GM21381 (cell line): ENCODE measurements around the gene MMAB.

Experiments
- ATAC-seq: cut with Tn5 transposase; IDR thresholded peaks from one replicate; pipeline ENCODE4 v1.9.1; 2021; ENCODE audit warnings: mild to moderate bottlenecking, moderate library complexity; ENCODE audit not compliant: unreplicated experiment

The MMAB gene

DNA sequence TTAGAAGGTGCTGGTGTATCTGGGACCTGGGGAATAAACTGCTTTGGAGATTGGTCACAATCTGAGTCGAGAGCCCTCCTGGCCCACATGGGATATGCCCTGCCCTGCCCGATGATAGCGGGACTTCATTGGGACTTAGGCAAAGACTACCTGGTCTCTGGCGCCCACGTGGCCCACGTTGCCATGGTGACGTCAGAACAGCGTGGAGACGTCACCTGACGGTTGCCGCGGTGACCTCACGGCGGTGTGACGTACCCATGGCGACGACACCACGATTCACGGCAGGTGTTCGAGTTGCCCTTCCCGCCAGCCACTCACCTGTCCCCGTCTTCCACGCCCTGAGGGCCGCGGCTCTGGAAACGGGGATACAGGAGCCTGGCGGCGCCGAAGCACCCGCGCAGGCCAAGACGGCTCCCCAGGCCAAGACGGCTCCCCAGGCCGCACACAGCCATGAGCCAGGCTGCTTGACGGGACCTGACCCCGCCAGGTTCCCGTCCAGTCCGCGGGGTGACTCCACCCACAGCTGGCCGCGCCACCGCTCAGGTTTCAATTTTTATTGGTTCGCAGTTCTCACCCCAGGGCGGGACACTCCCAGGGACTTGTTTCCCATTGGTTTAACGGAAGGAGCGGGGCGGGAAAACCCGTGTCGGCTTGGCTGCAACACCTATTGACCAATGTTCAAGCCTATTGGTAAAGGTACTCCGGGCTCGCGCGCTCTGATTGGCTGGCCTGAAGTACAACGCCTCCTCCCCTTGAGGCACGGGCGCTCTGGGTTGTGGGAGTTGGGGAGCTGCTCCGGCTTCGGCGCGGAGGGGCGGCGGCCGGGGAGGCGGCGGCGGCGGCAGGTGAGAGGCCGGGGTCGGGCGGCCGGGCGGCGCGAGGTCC, at the start of gene MMAB, which contains the start of gene MVK:
Gene MMAB (minus strand): TSS at position 476 of the 885 bp plus-strand sequence. CDS start 24 bp downstream, at position 452.
Gene MVK (plus strand): TSS at position 766 of the 885 bp plus-strand sequence. CDS start 1,029 bp downstream, outside the sequence.
- ATAC-seq: peak; percentile 95

DNA sequence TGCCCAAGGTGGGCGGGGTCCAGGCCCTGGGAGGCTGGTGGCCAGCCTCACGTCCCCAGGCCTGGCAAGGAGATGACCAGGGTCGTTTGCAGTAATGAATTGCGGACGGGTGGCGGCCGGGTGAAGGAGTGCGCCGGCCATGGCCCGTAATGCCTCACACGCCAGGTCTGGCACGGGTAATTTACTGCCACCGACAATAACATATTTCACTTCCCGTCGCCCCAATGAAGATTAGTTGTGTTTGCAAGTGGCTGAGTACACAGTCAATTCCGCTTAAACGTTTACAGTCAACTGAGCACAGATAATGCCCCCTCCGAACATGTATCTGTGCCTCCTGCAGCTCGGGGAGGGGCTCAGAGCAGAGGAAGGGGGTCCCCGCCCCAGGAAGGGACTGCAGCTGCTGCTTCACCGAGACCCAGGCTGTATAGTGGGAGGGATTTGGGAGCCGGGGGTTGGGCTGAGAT, 48.6 kb upstream of the MMAB start:
- ATAC-seq: no peak

DNA sequence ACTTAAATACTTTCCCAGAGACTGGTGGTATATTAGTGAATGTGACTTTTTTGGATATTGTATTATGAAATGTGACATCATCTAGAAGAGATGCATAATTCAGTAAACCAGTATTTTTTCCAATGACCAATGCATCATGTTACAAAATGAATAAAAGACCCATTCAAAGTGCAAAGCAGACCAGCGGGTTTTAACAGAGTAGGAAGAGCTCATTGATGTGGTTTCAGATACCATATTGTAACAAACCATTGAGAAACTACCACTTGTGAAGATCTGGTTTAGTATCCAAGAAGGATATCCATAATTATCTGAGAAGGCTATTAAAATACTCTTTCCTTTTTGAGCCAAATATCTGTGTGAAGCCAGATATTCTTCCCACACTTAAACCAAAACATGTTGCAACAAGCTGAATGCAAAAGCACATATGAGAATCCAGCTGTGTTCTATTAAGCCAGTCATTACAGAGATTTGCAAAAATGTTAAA, 47.9 kb upstream of the MMAB start:
- ATAC-seq: no peak

DNA sequence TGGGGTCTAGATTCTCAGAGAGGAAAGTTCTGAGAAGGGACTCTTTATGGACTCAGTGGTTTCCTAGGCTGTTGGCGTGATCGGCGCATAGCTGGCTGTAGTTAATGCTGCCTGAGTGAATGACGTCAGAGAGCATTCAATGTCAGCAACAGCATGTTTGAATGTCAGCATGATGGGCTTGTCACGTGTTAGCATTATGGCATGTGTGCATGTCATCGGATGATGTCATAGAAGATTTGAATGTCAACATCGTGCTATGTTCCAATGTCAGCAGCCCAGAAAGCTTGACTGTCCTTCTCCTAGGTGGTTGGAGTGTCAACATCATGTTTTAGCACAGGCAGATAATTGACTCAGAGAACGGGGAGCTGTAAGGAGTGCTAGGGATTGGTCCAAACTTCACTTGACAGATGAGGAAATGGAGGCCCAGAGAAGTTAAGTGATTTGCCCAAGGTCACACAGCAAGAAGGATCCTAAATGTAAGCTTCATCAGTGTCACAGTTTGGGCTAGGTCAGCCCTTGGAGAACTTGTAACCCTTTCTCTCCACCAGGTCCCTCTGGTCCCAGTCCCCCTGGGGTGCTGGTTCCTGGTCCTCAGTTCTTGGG, 45.8 kb upstream of the MMAB start:
- no peak for ATAC-seq

DNA sequence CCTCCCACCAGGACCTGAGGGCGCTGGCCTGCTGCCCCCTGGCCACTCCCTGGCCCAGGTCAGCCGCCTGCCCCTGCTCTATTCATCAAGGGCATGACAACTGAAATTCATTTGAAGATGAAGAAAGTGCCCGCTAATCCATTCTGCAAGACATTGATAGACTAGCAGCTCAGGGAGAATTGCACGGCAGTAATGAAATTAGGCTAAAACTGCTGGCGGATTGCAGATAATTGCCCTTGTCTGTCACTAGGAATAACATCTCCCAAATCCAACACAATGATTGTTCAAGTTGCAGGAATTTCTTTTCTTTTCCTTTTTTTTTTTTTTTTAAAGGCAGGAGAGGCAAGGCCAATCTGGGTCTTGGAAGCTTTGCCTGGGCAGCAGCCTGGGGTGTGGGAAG, 44.8 kb upstream of the MMAB start:
- ATAC-seq: no peak

DNA sequence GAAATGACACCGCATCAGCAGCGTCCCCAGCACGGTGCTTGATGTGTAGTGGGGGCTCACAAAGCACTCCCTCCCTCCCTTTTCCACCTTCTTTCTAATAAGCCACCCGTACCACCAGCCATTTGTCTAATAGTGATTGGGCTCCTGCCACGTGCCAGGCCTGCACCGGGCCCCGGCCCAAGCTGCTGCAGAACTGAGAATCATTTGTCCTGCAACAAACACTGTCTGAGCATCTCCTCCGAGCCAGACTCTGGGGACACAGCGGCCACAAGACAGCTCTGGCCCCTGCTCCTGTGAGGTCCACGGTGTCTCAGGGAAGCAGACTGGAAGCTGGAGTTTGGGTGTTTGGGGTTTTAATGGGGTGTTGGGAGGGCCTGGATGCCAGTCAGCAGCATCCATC, 44.2 kb upstream of the MMAB start:
- ATAC-seq: no peak

DNA sequence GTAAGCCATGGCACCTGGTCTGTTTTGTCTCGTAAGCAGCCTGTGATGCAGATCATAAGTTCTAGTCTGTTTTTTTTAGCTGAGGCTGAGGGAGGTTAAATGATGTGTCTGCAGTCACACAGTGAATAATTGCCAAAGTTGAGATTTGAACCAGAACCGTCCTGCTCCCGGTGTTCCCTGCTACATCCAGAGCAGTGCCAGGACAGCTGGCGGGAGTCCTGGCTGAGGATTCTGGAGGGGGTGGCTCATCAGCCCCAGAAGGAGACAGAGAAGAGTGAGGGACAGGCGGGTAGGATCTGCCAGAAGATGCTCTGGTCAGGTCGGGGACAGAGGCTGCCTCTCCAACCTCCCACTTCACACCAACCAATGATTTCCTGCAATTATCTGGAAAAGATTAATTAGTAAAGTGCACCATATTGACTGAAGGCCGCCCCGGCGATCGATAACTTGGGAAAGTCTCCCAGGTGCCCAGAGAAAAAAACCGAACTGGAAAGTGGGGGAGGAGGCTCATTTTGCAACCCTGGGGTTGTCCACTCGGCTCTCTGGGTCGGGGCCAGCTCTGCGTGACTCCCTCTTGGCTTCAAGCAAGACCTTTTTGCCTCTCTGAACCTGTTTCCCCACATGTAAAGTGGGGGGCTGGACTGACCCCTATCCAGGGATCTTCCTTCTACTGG, 42.4 kb upstream of the MMAB start:
- no peak for ATAC-seq

DNA sequence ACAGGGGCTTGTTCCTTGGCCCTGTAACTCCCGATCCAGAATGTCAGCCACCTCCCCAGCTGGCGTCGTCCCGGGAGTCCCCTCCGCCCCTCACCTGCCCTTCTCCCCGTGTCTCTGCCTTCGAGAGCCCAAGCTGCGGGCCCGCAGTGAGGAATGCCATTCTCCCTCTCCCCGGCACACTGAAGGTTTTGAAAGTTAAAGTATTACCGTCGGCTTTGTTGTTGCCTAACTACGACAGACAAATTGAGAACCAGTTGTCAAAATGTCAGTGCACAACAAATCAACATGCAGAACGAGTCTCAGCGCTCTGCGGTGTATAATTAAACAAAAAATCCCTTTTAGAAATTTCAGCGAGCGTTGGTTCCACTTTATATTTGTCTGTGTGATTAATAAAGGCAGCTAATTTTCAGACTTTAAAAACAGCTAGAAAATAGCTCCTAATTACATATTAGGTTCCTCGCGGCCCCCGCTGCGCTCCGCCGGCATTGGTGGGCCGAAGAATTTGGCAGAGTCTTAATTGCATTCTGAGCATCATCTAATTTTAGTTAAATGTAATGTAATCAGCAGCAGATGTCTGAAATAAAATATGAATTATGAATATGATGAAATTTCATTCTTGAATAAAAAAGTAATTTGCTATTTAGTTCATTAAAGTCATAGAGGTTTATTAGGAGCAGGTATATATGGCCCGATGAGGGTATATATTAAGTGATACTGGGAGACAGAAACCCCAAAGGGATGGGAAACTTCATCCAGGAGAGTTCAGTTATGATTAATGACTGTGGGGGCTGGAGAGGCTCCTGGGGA, 40.5 kb upstream of the MMAB start:
- no peak for ATAC-seq

DNA sequence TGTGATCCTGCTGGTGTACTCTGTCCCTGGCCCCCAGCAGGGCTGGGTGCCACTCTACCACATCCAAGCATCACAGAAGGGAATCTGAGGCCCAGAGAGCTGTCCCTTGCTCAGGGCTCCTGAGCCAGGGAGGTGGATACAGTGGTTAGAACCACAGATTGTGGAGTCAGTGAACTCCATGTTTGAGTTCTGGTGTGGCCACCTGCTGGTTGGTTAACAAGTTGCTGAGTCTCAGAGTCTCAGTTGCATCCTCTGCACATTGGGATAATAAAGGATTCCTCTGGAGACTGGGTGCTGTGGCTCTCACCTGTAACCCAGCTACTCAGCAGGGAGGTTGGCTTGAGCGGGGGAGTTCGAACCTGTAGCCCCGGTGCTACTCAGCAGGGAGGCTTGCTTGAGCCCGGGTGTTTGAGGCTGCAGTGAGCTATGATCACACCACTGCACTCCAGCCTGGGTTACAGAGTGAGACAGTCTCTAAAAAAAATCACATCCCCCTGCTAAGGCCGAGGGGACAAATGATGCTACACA, 39.7 kb upstream of the MMAB start:
- ATAC-seq: no peak

DNA sequence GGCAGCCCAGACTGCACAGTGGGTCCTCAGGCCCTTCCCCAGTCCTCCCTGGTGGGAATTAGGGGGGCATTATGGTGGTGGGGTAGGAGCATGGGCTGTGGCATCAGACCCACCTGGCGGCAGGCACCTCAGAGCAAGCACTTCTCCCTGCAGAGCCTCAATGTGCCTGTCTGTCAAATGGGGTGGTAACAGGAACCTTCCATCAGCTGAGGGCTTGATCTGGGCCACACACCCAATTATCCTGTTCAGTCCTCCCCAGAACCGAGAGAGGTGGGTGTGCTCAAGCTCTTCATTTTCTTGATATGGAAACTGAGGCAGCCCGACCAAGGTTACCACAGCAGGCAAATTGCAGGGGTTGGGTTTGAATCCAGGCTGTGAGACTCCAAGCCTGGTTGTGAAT, 38.7 kb upstream of the MMAB start:
- ATAC-seq: no peak

DNA sequence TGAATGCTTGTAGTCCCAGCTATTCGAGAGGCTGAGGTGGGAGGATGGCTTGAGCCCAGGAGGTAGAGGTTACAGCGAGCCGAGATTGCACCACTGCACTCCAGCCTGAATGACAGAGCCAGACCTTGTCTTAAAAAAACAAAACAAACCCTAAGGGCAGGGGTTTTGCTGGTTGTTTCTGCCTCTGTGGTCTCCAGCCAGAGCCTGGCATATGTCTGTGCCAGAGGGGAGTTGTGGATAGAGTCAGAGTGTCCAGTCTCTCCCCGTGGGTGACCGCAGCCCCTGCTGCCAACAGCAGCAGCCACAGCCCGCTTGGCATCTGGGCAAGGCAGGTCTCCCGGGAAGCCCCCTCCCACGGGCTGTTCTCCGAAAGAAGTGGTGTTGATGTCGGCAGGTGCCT, 37.9 kb upstream of the MMAB start:
- no peak for ATAC-seq

DNA sequence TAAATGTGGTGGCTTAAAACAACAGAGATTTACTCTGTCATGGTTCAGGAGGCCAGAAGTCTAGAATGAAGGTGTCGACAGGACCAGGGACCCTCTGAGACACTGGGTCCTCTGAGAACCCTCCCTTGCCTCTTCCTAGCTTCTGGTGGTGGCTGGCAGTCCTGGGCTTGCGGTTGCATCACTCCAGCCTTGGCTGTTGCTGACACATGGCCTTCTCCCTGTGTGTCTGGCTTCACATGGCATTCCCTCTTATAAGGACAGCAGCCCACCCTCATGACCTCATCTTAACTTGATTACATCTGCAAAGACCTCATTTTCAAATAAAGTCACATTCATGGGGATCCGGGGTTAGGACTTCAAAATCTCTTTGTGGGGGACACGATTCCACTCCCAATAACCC, 37.2 kb upstream of the MMAB start:
- ATAC-seq: no peak

DNA sequence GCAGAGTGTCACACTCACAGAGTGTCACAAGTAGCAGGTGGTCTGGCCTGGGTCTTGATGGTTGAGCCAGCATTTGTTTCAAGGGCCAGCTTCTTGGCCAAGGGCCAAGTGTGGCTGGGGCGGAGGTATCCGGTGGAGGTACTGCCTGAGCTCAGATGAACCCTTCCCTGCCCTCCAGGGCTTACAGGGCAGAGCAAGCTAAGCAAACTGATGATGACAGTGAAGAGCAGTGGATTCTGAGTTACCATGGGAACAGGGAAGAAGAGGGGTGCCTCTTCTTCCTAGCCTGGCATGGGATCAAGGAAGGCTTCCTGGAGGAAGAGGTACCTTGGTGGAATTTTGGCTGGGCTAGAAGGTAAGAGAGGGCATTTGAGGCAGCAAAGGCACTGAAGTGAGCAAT, 36.0 kb upstream of the MMAB start:
- ATAC-seq: no peak

DNA sequence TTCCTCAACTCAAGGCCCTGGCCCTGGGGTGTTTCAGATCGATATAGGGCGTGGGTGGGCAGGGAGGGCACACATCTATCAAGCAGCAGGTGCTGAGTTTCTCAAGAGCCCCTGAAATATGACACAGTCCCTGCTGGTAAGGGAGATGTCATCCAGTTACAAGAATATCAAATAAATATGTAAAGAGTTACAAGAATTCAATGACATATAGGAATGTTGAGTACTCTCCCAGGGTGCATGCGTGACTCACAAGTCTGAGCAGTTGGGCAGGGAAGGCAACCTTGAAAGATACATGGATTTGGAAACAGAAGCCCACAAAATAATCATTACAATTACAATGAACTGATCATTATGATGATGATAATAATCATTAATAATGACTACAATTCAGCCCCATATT, 35.5 kb upstream of the MMAB start:
- no peak for ATAC-seq

DNA sequence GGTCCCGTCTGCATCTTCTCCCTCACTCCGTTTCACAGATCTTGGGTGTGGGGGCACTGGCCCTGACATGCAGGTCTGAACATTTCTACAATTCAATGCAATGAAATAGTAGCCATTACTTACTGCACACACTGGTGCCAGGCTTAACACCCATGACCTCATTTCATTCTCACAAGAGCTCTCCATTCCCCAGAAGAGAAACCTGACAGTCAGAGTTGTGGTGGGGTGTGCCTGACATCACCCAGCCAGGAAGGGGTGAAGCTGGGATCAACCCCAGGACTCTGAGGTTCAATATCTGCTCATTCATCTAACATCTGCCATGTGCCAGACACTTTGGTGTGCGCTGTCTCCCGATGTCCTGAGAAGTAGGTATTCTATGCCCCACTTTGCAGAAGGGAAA, 35.0 kb upstream of the MMAB start:
- ATAC-seq: no peak

DNA sequence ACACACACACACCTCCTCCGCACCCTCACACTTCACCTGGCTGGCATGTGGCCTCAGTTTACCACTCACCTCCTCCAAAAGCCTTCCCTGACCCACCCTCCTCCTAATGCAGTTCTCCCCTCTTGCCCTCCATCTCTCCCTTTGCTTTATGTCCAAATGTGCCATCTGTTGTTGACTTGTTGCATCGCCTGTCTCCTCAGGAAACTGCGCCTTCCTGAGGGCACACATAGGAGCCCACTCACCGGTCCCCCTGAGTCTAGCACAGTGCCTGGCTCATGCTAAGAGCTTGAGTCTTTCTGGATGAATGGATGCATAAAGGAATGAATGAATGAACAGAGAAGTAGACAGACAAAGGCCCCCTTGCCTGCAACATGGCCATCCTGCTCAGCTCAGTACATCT, 34.3 kb upstream of the MMAB start:
- no peak for ATAC-seq

DNA sequence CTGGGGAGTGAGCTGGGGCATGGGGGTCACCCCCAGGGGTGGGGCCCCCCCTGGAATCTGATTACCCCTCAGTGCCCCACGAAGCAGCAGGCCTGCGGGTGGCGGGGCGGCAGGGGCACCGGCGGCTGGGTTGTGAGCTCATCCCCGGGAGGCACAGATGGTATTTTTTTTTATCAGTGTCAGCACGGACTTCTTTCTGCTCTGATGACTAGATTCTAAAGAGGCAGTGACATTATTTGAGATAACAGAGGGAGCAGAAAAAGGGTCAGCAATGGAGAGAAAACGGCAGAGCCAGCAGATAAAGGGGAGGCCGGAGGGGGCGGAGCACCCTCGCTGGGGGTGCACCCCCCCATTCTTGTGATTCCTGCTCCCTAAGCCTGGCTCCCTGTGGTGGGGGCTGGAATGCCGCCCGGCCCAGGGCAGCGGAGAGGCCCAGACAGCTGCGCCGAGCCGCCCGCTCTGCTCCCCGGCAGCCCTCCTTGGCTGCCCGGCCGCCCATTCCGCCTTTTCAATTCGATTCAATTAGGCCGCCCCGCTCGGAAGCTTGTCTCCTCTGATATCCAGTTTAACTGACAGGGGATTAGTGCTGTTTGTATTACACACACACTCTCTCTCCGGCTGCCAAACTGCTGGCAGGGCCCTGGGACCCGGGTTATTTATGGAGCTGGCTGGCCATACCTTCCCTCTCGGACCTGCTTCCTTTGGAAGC, 33.2 kb upstream of the MMAB start:
- ATAC-seq: no peak

DNA sequence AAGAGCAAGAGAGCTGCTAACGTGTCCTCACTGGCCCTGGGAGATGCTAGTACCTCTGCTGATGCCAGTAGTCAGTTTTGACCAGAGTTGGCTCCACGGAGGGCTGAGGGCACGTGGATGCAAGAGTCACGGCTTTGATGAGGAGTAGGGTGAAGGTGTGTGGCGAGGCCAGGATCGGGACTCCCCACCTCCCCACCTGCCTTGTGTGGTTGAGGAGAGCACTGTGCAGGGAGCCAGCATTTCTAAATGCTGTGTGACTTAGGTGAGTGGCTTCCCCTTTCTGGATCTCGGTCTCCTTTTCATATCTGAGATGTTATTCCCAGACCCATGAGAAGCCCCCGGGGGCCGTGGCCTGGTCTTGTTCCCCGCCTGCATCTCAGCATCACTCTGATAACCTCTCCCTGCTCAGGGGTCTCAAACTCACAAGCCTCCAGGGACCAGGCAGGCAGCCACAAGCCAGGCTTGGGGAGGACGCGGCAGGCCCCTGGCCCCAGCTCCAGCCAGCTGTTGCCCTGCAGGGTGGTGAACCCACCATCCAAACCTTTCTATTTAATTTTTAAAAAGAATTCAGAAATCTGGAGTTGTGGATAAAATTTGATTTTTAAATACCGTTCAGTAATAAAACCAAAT, 32.4 kb upstream of the MMAB start:
- ATAC-seq: no peak

DNA sequence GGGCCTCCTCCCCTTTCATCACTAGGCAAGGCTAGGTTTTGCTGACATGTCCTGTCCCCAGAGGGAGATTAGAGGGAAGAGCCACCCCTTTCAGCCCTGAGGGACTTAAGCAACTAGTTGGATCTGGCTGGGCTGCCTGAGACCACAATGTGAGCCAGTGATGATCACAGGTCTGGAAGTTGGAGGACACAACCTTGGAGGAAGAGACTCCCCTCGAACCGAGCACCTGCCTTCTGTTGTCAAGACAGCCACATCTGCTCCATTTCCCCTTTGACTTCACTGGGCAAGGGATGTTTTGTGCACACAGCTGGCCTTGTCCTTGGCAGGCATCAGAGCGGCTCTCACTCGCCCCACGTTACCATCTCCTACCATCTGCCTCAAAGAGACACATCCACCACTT, 31.7 kb upstream of the MMAB start:
- ATAC-seq: no peak
